GM12874 (cell line): Measurements from ENCODE around the gene CSNK1G2.

Experiments used
- TF ChIP-seq, protein P1 (sequence below): IDR thresholded peaks from 2 replicates; pipeline ENCODE4 v1.5.1; 2011; ENCODE audit warnings: low read depth, mild to moderate bottlenecking, control low read depth, low read length, moderate library complexity; ENCODE audit not compliant: insufficient read depth

The CSNK1G2 gene

DNA sequence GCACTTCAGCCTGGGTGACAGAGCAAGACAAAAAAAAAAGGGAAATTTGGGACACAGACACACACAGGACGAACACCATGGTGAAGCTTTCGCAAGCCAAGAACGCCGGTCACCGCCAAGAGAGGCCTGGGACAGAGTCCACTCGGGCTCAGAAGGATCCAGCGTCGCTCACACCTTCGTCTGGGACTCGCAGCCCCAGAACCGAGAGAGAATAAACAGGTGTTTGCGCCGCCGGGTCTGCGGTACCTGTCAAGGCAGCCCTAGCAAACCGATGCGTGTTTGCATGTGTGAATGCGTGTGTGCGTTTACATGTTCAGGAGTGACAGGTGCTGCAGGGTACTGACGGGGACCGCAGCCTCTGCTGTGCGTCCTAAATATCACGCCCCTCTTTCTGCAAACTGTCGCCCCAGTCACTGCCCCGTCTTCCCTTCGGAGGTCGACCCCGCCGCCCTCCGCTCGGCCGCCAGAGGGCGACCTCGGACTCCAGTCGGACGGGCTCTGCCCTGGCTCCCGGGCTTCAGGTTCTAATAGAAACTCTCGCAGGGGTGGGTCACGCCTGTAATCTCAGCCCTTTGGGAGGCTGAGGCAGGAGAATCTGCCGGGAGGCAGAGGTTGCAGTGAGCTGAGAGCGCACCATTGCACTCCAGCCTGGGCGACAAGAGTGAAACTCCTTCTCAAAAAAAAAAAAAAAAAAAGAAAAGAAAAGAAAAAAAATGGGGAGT lies 11.8 kb upstream of the CSNK1G2 start:
- TF ChIP-seq, protein P1, sequence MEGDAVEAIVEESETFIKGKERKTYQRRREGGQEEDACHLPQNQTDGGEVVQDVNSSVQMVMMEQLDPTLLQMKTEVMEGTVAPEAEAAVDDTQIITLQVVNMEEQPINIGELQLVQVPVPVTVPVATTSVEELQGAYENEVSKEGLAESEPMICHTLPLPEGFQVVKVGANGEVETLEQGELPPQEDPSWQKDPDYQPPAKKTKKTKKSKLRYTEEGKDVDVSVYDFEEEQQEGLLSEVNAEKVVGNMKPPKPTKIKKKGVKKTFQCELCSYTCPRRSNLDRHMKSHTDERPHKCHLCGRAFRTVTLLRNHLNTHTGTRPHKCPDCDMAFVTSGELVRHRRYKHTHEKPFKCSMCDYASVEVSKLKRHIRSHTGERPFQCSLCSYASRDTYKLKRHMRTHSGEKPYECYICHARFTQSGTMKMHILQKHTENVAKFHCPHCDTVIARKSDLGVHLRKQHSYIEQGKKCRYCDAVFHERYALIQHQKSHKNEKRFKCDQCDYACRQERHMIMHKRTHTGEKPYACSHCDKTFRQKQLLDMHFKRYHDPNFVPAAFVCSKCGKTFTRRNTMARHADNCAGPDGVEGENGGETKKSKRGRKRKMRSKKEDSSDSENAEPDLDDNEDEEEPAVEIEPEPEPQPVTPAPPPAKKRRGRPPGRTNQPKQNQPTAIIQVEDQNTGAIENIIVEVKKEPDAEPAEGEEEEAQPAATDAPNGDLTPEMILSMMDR = peak; percentile 92

DNA sequence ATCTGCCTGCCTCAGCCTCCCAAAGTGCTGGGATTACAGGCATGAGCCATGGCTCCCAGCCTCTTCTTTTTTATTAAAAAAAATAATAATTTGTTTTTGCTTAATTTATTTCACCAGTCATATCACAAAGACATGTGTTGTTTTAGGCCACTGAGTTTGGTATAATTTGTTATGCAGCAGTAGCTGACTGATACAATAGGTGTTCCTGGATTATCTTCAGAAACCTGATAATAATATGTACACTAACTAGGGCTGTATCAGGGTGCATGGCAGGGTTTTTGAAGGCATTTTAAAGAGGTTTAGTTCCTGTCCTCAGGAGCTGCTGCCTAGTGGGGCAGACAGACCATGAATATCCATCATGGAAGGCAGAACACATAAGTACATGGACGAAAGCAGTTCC lies 9.5 kb upstream of the CSNK1G2 start:
- TF ChIP-seq, protein P1 = no peak

DNA sequence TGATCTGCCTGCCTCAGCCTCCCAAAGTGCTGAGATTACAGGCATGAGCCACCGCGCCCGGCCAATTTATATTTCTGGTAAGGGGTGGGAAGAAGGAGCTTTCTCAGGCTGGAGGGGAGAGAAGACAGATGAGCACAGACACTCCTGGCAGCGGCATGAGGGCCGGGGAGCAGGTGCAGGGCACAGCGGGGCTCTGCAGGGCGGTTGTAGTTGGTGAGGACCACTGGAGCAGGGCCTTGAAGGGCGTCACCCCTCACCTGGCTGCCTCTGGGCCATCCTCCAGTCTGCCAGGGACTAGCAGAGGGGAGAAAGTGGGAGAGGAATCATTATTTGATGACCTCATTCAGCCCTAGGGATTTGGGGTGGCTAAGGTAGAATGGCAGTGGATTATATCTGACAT lies 8.6 kb upstream of the CSNK1G2 start:
- TF ChIP-seq, protein P1 = no peak

DNA sequence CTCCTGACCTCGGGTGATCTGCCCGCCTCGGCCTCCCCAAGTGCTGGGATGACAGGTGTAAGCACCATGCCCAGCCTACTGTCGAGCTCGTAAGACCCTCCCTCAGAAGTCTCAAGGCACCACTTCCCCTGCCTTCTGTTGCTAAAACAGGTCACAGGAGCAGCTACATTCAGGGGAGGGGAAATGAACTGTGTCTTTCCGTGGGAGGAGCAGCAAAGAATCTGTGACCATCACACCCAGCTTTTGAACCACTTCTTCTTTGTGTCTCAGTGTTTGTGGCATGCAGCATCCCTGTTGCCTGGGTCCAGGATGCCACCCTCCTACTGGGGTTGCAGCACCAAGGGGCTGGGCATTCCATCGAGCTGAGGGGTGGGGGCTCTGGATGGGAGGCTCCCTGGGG lies 7.7 kb upstream of the CSNK1G2 start:
- TF ChIP-seq, protein P1 = no peak

DNA sequence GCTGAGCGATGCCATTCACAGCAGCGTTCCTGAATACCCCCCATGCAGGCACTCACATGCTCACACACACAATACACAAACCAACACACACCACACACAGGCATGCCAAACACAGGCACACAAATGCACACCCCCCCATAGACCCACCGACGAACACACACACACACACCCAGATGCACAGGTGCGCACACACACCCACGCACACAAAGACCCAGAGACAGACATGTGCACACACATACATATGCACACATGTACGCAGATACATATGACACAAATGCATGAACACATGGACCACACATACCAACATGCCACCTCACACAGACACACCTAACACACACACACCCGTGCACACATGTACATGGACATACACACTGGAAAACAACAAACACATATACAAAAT lies 7.0 kb upstream of the CSNK1G2 start:
- TF ChIP-seq, protein P1 = no peak

DNA sequence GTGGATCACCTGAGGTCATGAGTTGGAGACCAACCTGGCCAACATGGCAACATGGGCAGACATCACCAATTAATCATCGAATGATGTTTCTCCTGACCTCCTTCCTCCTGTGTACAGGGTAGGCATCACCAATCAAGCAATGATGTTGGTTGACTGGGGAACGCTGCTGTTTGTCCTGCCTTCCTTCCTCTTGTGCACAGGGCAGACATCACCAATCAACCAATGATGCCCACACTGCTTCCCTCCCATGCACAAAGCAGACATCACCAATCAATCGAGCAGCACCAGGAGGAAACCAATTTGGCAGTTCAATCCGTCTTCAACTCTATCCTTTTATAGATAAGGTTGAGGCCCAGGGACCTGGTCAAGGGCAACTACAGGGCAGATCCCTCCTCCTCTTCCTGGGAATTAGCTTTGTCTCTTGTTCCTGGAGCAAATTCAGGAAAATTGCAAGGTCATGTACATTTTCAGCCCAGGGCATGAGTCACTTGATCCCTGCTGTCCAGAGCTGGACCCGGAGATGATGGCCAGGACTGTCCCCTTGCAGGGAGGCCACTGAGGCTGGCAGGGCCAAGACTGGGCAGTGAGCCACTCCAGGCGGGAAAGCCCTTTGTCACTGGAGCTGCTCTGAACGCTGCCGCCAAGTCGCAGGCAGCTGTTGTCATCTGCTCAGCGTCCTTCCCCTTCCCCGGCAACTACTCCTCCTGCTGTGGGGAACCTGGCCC lies 5.3 kb upstream of the CSNK1G2 start:
- TF ChIP-seq, protein P1 = no peak

DNA sequence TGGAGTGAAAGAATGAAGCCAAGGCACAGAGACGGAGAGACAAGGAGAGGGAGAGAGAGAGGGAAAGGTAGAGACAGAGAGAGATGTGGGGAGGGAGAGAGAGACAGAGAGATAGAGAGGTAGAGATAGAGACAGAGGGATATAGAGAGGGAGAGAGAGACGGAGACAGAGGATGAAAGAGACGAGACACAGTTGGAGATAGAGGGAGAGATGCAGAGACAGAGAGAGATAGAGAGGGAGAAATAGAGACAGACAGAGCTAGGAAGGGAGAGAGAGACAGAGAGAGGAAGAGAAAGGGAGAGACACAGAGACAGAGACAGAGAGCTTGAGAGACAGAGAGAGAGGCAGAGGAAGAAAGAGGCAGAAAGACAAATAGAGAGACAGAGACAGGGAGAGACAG lies 4.5 kb upstream of the CSNK1G2 start:
- TF ChIP-seq, protein P1 = no peak
